Measurements from ENCODE around the gene AGMO. TPM values are rescaled to one million over a fixed set of nuclear protein-coding genes. Genes with fewer than 3 reads are reported as not detected.

The AGMO gene
- total RNA-seq, 3 donors from 2014 or later (not counting 1 experiment from before 2014, with no cell fraction given) = not detected

DNA sequence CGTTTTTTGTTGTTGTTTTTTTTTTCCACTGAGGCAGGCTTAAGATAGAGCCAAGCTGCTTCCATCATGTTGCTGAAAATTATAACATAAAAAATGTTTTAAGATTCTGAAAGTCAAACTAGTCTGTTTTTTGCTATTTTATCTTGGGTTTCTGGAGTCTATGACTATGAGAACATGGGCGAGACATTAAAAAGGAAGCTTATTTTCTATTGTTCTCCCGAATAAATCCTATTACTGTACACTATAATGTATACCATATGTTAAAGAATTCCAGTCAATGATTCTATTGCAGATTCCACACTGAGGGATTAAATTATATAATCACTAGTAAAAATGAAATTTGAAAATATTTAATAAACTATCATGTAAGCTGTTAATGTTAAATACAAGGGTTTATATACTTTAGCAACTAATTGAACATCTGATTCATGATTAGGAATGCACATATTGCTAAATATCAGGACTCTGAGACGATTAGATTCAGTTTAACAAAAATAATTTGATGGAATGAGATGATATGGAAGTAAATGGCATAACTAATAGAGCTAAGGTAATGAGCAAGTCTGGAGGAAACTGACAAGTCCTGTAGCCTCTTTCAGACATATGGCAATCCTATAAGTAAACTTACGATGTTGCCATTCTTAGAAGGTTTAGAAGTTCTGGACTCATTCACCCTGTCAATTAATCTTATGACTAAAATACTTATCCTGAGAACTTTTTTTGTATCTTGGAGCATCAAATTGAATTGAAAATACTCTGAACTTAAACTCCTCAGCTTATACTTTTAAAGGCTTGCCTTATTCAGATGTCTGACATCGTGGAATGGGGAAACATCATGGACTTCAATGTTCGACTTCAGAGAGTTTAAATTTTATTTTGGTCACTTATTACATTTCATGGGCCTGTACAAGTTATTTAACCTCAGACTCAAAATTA, 364.5 kb downstream of the AGMO start:
- DNase-seq = no peak
- no peak overlapping the region for H3K4me3 Mint-ChIP-seq
- H3K36me3 Mint-ChIP-seq = no peaks in the 10 kb centered on the region
- ATAC-seq = no peak
- Histone ChIP-seq H3K27me3 (ENCODE audit: control insufficient read depth, insufficient read depth, low read length) (no peaks in the 10 kb centered on the region), H3K27ac (ENCODE audit: low read length) (no peak overlapping the region), H3K36me3 (ENCODE audit: control insufficient read depth, insufficient read depth, low read length) (no peaks in the 10 kb centered on the region), H3K4me3 (ENCODE audit: low read length) (no peak overlapping the region), H3K4me1 (ENCODE audit: control insufficient read depth, insufficient read depth, low read length) (no peaks in the 10 kb centered on the region), H3K9me3 (ENCODE audit: control insufficient read depth, insufficient read depth, low read length) (no peaks in the 10 kb centered on the region)
- intact Hi-C loops (cut with micrococcal nuclease) = no loop called here
- H3K27ac Mint-ChIP-seq = no peak overlapping the region
- H3K9me3 Mint-ChIP-seq = peaks cover 8 to 13% of the 10 kb centered on the region in 2 donors
- no peaks in the 10 kb centered on the region for H3K27me3 Mint-ChIP-seq (ENCODE audit: low read depth in 2 of 2)
- WGBS (ENCODE audit: insufficient coverage) = 80% methylated on average over 5 of the region's 7 CpGs
- no peaks in the 10 kb centered on the region for H3K4me1 Mint-ChIP-seq
- TF ChIP-seq, protein P1, sequence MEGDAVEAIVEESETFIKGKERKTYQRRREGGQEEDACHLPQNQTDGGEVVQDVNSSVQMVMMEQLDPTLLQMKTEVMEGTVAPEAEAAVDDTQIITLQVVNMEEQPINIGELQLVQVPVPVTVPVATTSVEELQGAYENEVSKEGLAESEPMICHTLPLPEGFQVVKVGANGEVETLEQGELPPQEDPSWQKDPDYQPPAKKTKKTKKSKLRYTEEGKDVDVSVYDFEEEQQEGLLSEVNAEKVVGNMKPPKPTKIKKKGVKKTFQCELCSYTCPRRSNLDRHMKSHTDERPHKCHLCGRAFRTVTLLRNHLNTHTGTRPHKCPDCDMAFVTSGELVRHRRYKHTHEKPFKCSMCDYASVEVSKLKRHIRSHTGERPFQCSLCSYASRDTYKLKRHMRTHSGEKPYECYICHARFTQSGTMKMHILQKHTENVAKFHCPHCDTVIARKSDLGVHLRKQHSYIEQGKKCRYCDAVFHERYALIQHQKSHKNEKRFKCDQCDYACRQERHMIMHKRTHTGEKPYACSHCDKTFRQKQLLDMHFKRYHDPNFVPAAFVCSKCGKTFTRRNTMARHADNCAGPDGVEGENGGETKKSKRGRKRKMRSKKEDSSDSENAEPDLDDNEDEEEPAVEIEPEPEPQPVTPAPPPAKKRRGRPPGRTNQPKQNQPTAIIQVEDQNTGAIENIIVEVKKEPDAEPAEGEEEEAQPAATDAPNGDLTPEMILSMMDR (IDR thresholded peaks at IDR 0.05) = no peak

DNA sequence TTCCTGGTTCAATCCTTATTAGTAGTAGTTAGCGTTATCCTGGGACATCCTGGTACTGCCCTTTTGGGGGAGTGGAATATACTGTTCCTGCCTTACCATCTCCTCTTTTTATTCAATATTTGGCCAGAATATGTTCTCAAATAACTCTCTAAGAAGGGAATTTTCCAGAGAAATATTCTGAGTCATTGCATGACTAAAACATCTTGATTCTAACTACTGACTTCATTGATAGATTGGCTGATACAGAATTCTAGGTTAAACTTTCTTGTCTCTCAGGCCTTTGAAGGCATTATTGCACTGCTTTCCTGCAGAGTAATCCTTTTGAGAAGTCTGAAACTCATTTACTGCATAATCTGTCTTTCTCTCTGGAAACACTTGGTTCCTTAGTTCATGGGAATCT, 383.8 kb downstream of the AGMO start:
- H3K36me3 ChIP-seq (ENCODE audit: control insufficient read depth, insufficient read depth, low read length) = no peaks in the 10 kb centered on the region
- no peaks in the 10 kb centered on the region for H3K9me3 ChIP-seq (ENCODE audit: control insufficient read depth, insufficient read depth, low read length)
- ATAC-seq (no peak), DNase-seq (no peak)
- no peak overlapping the region for H3K27ac Mint-ChIP-seq
- H3K9me3 Mint-ChIP-seq = peaks cover 12 to 29% of the 10 kb centered on the region in 2 donors
- H3K4me1 Mint-ChIP-seq = no peaks in the 10 kb centered on the region
- H3K4me1 ChIP-seq (ENCODE audit: control insufficient read depth, insufficient read depth, low read length) = no peaks in the 10 kb centered on the region
- H3K4me3 Mint-ChIP-seq = no peak overlapping the region
- TF ChIP-seq, protein P1 (IDR thresholded peaks at IDR 0.05) = no peak
- no peak overlapping the region for H3K4me3 ChIP-seq (ENCODE audit: low read length)
- intact Hi-C loops (cut with micrococcal nuclease) = no loop called here
- no CpG with 5 or more reads among the region's 1 CpG for WGBS (ENCODE audit: insufficient coverage)
- no peaks in the 10 kb centered on the region for H3K27me3 Mint-ChIP-seq (ENCODE audit: low read depth in 2 of 2)
- H3K27ac ChIP-seq (ENCODE audit: low read length) = no peak overlapping the region
- no peaks in the 10 kb centered on the region for H3K27me3 ChIP-seq (ENCODE audit: control insufficient read depth, insufficient read depth, low read length)
- H3K36me3 Mint-ChIP-seq = peaks cover 9% of the 10 kb centered on the region

DNA sequence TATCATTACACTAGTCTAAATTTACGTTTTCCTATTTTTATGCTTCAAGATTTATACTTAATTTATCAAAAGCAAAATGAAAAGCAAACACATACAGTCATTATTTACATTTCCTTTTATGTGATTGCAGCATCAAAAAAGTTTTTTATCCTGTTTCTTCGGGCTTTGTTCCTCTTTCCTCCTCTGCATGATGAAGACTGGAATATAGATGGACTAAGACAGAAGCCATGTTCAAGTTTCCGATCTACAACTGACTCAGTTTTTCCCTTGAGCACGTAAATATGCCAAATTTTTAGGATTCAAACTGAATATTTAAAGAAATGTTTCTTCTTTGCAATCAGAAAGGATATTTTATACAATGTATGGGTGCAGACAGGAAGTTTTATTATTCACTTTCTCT, 385.7 kb downstream of the AGMO start:
- no peak for DNase-seq
- Mint-ChIP-seq H3K36me3 (peaks cover 9% of the 10 kb centered on the region), H3K4me3 (no peak overlapping the region), H3K4me1 (no peaks in the 10 kb centered on the region), H3K9me3 (peaks cover 7 to 25% of the 10 kb centered on the region in 2 donors), H3K27ac (no peak overlapping the region), H3K27me3 (ENCODE audit: low read depth in 2 of 2) (no peaks in the 10 kb centered on the region)
- Histone ChIP-seq H3K4me3 (ENCODE audit: low read length) (no peak overlapping the region), H3K27me3 (ENCODE audit: control insufficient read depth, insufficient read depth, low read length) (no peaks in the 10 kb centered on the region), H3K36me3 (ENCODE audit: control insufficient read depth, insufficient read depth, low read length) (no peaks in the 10 kb centered on the region), H3K27ac (ENCODE audit: low read length) (no peak overlapping the region), H3K4me1 (ENCODE audit: control insufficient read depth, insufficient read depth, low read length) (no peaks in the 10 kb centered on the region), H3K9me3 (ENCODE audit: control insufficient read depth, insufficient read depth, low read length) (no peaks in the 10 kb centered on the region)
- 73% methylated on average over 3 of the region's 4 CpGs for WGBS (ENCODE audit: insufficient coverage)
- intact Hi-C loops (cut with micrococcal nuclease) = no loop called here
- ATAC-seq = no peak
- TF ChIP-seq, protein P1 (IDR thresholded peaks at IDR 0.05) = no peak

Data from natural killer cell (primary cell).